T47D (cell line): ENCODE results near the gene DCC.

Source experiments
- DNase-seq, 2 experiments: peaks; one replicate each; pipeline versions ENCODE4 v3.0.0 to v3.0.0-alpha.2; 2011 to 2012; ENCODE audit warnings: low read depth in 1 of 2, low spot score in 1 of 2
- JUND ChIP-seq: IDR thresholded peaks from 2 replicates; pipeline ENCODE4 v1.6.1; 2012; ENCODE audit warnings: low read depth
- in situ Hi-C: cut with HindIII; loops from 2 replicates; pipeline ENCODE4 v1.10.0; 2016; ENCODE audit warnings: low sequenced_read_pairs, low pct_unique_long_range_greater_than_20kb

Gene DCC

GRCh38 chr18:53114441-53114840 is 774.4 kb downstream of the DCC start:
- in situ Hi-C loops, result no loop called here
- DNase-seq, result no peak
- no peak for TF ChIP-seq JUND

- no peak for TF ChIP-seq JUND
- peak in 1 of 2 experiments; percentile 5 for DNase-seq
- in situ Hi-C loops, result no loop called here
Observed at GRCh38 chr18:53115876-53116585, 776.0 kb downstream of the DCC start.

GRCh38 chr18:53117851-53118250 is 777.9 kb downstream of the DCC start:
- in situ Hi-C loops, result no loop called here
- no peak for DNase-seq
- TF ChIP-seq JUND, result no peak

- DNase-seq, result no peak
- in situ Hi-C loops, result no loop called here
- TF ChIP-seq JUND, result no peak
Observed at GRCh38 chr18:53126210-53126609, 786.2 kb downstream of the DCC start.

GRCh38 chr18:53131001-53131400 is 791.0 kb downstream of the DCC start:
- TF ChIP-seq JUND, result no peak
- in situ Hi-C loops, result no loop called here
- DNase-seq, result no peak

- no peak for TF ChIP-seq JUND
- DNase-seq, result no peak
- in situ Hi-C loops, result no loop called here
Observed at GRCh38 chr18:53134711-53135110, 794.7 kb downstream of the DCC start.

- DNase-seq, result no peak
- in situ Hi-C loops, result no loop called here
- no peak for TF ChIP-seq JUND
Observed at GRCh38 chr18:53135654-53136053, 795.7 kb downstream of the DCC start.

- no peak for DNase-seq
- TF ChIP-seq JUND, result no peak
- in situ Hi-C loops, result no loop called here
Observed at GRCh38 chr18:53139746-53140500, 799.9 kb downstream of the DCC start.

GRCh38 chr18:53142005-53142404 is 802.0 kb downstream of the DCC start:
- TF ChIP-seq JUND, result no peak
- DNase-seq, result no peak
- in situ Hi-C loops, result no loop called here

- TF ChIP-seq JUND, result no peak
- no peak for DNase-seq
- in situ Hi-C loops, result no loop called here
Observed at GRCh38 chr18:53147472-53147871, 807.5 kb downstream of the DCC start.

GRCh38 chr18:53148123-53148522 is 808.1 kb downstream of the DCC start:
- no peak for TF ChIP-seq JUND
- in situ Hi-C loops, result no loop called here
- no peak for DNase-seq

GRCh38 chr18:53152476-53152875 is 812.5 kb downstream of the DCC start:
- TF ChIP-seq JUND, result no peak
- DNase-seq, result no peak
- in situ Hi-C loops, result no loop called here

- TF ChIP-seq JUND, result no peak
- in situ Hi-C loops, result no loop called here
- DNase-seq, result peak in 1 of 2 experiments; percentile 36
Observed at GRCh38 chr18:53153281-53153680, 813.3 kb downstream of the DCC start.

- DNase-seq, result no peak
- no peak for TF ChIP-seq JUND
- in situ Hi-C loops, result no loop called here
Observed at GRCh38 chr18:53153800-53154199, 813.8 kb downstream of the DCC start.
